GM21447 (cell line): Measurements from ENCODE around the gene CCDC7.

Experiments used
- ATAC-seq: cut with Tn5 transposase; IDR thresholded peaks from one replicate; pipeline ENCODE4 v1.9.1; 2021; ENCODE audit not compliant: unreplicated experiment

The CCDC7 gene

GRCh38 chr10:32923849-32924248, 477.9 kb downstream of the CCDC7 start:
- ATAC-seq, result no peak
